HCT116 (cell line): ENCODE results near the gene IL11RA. TPM values are rescaled to one million over a fixed set of nuclear protein-coding genes. Genes with fewer than 3 reads are reported as not detected.

Experiments
- ATAC-seq: fragments of 200-7000 bp; cut with Tn5 transposase; 2 replicates; pipeline ENCODE4 v1.9.1; 2020; ENCODE audit warnings: mild to moderate bottlenecking, moderate library complexity
- BruUV-seq: library from RNA; stranded (reverse); fragments of 400-500 nt; replicated peaks from 2 replicates; lab custom pipeline; 2021; lab: Mats Ljungman, UMichigan
- CTCF ChIA-PET: fragments of 300-600 bp; sonication (Branson Sonifier 250); formaldehyde crosslinking; loops from one replicate; lab custom pipeline; 2021; ENCODE audit warnings: antibody characterized with exemption; lab: Charles Lee
- POLR2A ChIA-PET: fragments of 300-600, 350-600 bp; sonication (Branson Sonifier 250); formaldehyde crosslinking; loops from one replicate; lab custom pipeline; 2021; ENCODE audit warnings: antibody characterized with exemption; lab: Charles Lee
- RAD21 ChIA-PET, 2 experiments: fragments of 300-600 bp; sonication (Branson Sonifier 250); formaldehyde crosslinking; loops; one replicate each; lab custom pipeline; 2023; ENCODE audit warnings: low total read pairs in 2 of 2; ENCODE audit not compliant: uncharacterized antibody in 2 of 2, unreplicated experiment in 2 of 2, low non-redundant PET in 1 of 2; lab: Charles Lee
- DNase-seq: peaks from one replicate; pipeline ENCODE4 v3.0.0-alpha.2; 2010; ENCODE audit warnings: low read depth, low spot score
- H2AFZ ChIP-seq: fragments of 200-600 bp; shearing (Covaris generic), sonication (generic); 2 replicates; pipeline ENCODE4 v1.6.1; 2017; ENCODE audit warnings: low read depth, mixed run types, mixed read lengths, antibody characterized with exemption, low read length; ENCODE audit not compliant: poor library complexity, severe bottlenecking
- H3K27ac ChIP-seq: 2 replicates; pipeline ENCODE4 v1.5.1; 2012; ENCODE audit warnings: low read depth, low read length
- H3K27me3 ChIP-seq: fragments of 200-600 bp; sonication (generic); 2 replicates; pipeline ENCODE4 v1.6.1; 2016; ENCODE audit warnings: mixed run types, low read length, mixed read lengths; ENCODE audit not compliant: insufficient read depth
- H3K36me3 ChIP-seq, 2 experiments: fragments of 200-500 bp in 1 of 2; fragments of 200-600 bp in 1 of 2; sonication (Bioruptor generic) in 1 of 2; sonication (generic) in 1 of 2; 2 replicates each; pipeline versions ENCODE4 v1.5.1 to v1.6.1; 2014 to 2016; ENCODE audit warnings: low read length in 2 of 2, inconsistent platforms in 1 of 2, mixed read lengths in 1 of 2, mixed run types in 1 of 2; ENCODE audit not compliant: insufficient read depth in 2 of 2, control insufficient read depth in 1 of 2
- H3K4me1 ChIP-seq, 2 experiments: fragments of 200-600 bp in 1 of 2; sonication (generic) in 1 of 2; 2 replicates each; pipeline versions ENCODE4 v1.5.1 to v1.6.1; 2012 to 2017; ENCODE audit warnings: low read length in 2 of 2, inconsistent platforms in 1 of 2, mild to moderate bottlenecking in 1 of 2, mixed read lengths in 1 of 2, mixed run types in 1 of 2, moderate library complexity in 1 of 2; ENCODE audit not compliant: insufficient read depth in 2 of 2, control insufficient read depth in 1 of 2
- H3K4me2 ChIP-seq: fragments of 200-600 bp; sonication (generic); 2 replicates; pipeline ENCODE4 v1.6.1; 2017; ENCODE audit warnings: mixed run types, low read length, mixed read lengths
- H3K4me3 ChIP-seq, 2 experiments: fragments of 200-600 bp in 1 of 2; sonication (generic) in 1 of 2; replicated peaks in 1 of 2; 2 replicates each; pipeline ENCODE4 v1.5.1; 2011 to 2016; ENCODE audit warnings: low read length in 2 of 2, control low read depth in 1 of 2, low read depth in 1 of 2, mild to moderate bottlenecking in 1 of 2, mixed read lengths in 1 of 2, mixed run types in 1 of 2
- H3K79me2 ChIP-seq: fragments of 200-600 bp; sonication (generic); 2 replicates; pipeline ENCODE4 v1.6.1; 2017; ENCODE audit warnings: mild to moderate bottlenecking, mixed run types, low read length, moderate library complexity, mixed read lengths; ENCODE audit not compliant: insufficient read depth
- H3K9ac ChIP-seq: fragments of 200-600 bp; sonication (generic); 2 replicates; pipeline ENCODE4 v1.6.1; 2016; ENCODE audit warnings: low read length, mixed read lengths
- H3K9me2 ChIP-seq: fragments of 200-600 bp; sonication (generic), shearing (Covaris generic); 2 replicates; pipeline ENCODE4 v1.6.1; 2017; ENCODE audit warnings: mixed run types, mild to moderate bottlenecking, moderate library complexity; ENCODE audit not compliant: insufficient read depth
- H3K9me3 ChIP-seq, 2 experiments: fragments of 200-500 bp in 1 of 2; fragments of 200-600 bp in 1 of 2; sonication (Bioruptor generic) in 1 of 2; sonication (generic) in 1 of 2; 2 replicates each; pipeline ENCODE4 v1.6.1; 2014 to 2017; ENCODE audit warnings: low read length in 2 of 2, mixed read lengths in 2 of 2, inconsistent platforms in 1 of 2, low read depth in 1 of 2, mild to moderate bottlenecking in 1 of 2, mixed run types in 1 of 2, moderate library complexity in 1 of 2; ENCODE audit not compliant: control insufficient read depth in 1 of 2, insufficient read depth in 1 of 2
- H4K20me1 ChIP-seq: fragments of 200-600 bp; sonication (generic), shearing (Covaris generic); 2 replicates; pipeline ENCODE4 v1.6.1; 2017; ENCODE audit warnings: mixed run types, mild to moderate bottlenecking, moderate library complexity; ENCODE audit not compliant: insufficient read depth
- ATF3 ChIP-seq: IDR thresholded peaks from 2 replicates; pipeline ENCODE4 v1.6.1; 2012
- CBX3 ChIP-seq: IDR thresholded peaks from 2 replicates; pipeline ENCODE4 v1.6.1; 2012; ENCODE audit warnings: low read depth
- CEBPB ChIP-seq: IDR thresholded peaks from 2 replicates; pipeline ENCODE4 v1.6.1; 2012; ENCODE audit warnings: low read depth
- EGR1 ChIP-seq: IDR thresholded peaks from 2 replicates; pipeline ENCODE4 v1.6.1; 2012; ENCODE audit warnings: low read depth
- ELF1 ChIP-seq: IDR thresholded peaks from 2 replicates; pipeline ENCODE4 v1.6.1; 2012; ENCODE audit warnings: low read depth, borderline replicate concordance
- FOSL1 ChIP-seq: IDR thresholded peaks from 2 replicates; pipeline ENCODE4 v1.6.1; 2012; ENCODE audit warnings: low read depth
- JUND ChIP-seq: IDR thresholded peaks from 2 replicates; pipeline ENCODE4 v1.6.1; 2012
- POLR2A ChIP-seq: IDR thresholded peaks from 2 replicates; pipeline ENCODE4 v1.7.0; 2011; ENCODE audit warnings: borderline replicate concordance; ENCODE audit not compliant: insufficient read depth, insufficient read length; ENCODE audit errors: extremely low read depth
- POLR2AphosphoS5 ChIP-seq: IDR thresholded peaks from 2 replicates; pipeline ENCODE4 v1.6.1; 2011; ENCODE audit warnings: mild to moderate bottlenecking, low read depth, low read length, moderate library complexity
- SIN3A ChIP-seq: IDR thresholded peaks from 2 replicates; pipeline ENCODE4 v1.6.1; 2012; ENCODE audit warnings: low read depth
- SP1 ChIP-seq: IDR thresholded peaks from 2 replicates; pipeline ENCODE4 v1.6.1; 2012; ENCODE audit warnings: low read depth
- SRF ChIP-seq: IDR thresholded peaks from 2 replicates; pipeline ENCODE4 v1.6.1; 2012; ENCODE audit warnings: low read depth
- TCF7L2 ChIP-seq: IDR thresholded peaks from 2 replicates; pipeline ENCODE4 v1.7.0; 2011; ENCODE audit warnings: borderline replicate concordance, inconsistent platforms; ENCODE audit not compliant: insufficient read depth, insufficient read length; ENCODE audit errors: extremely low read depth
- YY1 ChIP-seq: IDR thresholded peaks from 2 replicates; pipeline ENCODE4 v1.6.1; 2011; ENCODE audit warnings: low read length, low read depth, moderate library complexity, mild to moderate bottlenecking; ENCODE audit not compliant: insufficient replicate concordance; ENCODE audit errors: extremely low read depth
- ZBTB33 ChIP-seq: IDR thresholded peaks from 2 replicates; pipeline ENCODE4 v1.6.1; 2011; ENCODE audit warnings: mild to moderate bottlenecking, low read length, moderate library complexity; ENCODE audit not compliant: insufficient replicate concordance; ENCODE audit errors: extremely low read depth
- ZFX ChIP-seq: fragments of 450-650 bp; IDR thresholded peaks from 2 replicates; pipeline ENCODE4 v1.6.1; 2017
- ZNF274 ChIP-seq: fragments of 200-500 bp; sonication (Bioruptor generic); IDR thresholded peaks from 2 replicates; pipeline ENCODE4 v1.6.1; 2014; ENCODE audit warnings: mild to moderate bottlenecking, low read depth, low read length, inconsistent platforms
- intact Hi-C: fragments of 100-400 bp; cut with micrococcal nuclease; formaldehyde crosslinking; loops from 2 replicates; pipeline ENCODE4 v1.10.0; 2022
- total RNA-seq: library from RNA; stranded (reverse); gene quantifications from one replicate; pipeline ENCODE4 v1.2.1, GENCODE V29; 2021; ENCODE audit not compliant: unreplicated experiment
- TF ChIP-seq, protein P1 (sequence below), 3 experiments: fragments of 200-600 bp in 1 of 3; sonication (generic) in 1 of 3; IDR thresholded peaks in 2 of 3; conservative IDR thresholded peaks in 1 of 3; 2 replicates each; pipeline ENCODE4 v1.5.1; 2012 to 2017; ENCODE audit warnings: low read depth in 2 of 3, low read length in 2 of 3, antibody characterized with exemption in 1 of 3, borderline replicate concordance in 1 of 3, control low read depth in 1 of 3, mild to moderate bottlenecking in 1 of 3, mixed read lengths in 1 of 3, mixed run types in 1 of 3, moderate library complexity in 1 of 3; ENCODE audit not compliant: insufficient read depth in 1 of 3
- TF ChIP-seq, protein P2 (sequence below): IDR thresholded peaks from 2 replicates; pipeline ENCODE4 v1.6.1; 2012; ENCODE audit warnings: low read depth

IL11RA gene
- total RNA-seq, 1 experiment from 2014 or later = 10.6 TPM

- intact Hi-C loops = no loop called here
- CTCF ChIA-PET = interaction anchor here (1.9 kb wide), 1 partner anchor 9 kb away, joined by 8 read pairs; no protein-coding TSS in a partner anchor
- no peaks in the 10 kb centered on the region for H4K20me1 ChIP-seq
- no peak for ATAC-seq
- BruUV-seq = no TSS peak
- no peak overlapping the region for H3K4me2 ChIP-seq
- no peak overlapping the region for H3K27ac ChIP-seq
- H3K4me1 ChIP-seq = no peaks in the 10 kb centered on the region
- no peaks in the 10 kb centered on the region for H3K9me3 ChIP-seq
- H2AFZ ChIP-seq = no peak overlapping the region
- H3K36me3 ChIP-seq = no peaks in the 10 kb centered on the region
- POLR2A ChIA-PET = no interaction called here
- H3K9me2 ChIP-seq = no peaks in the 10 kb centered on the region
- no peak for TF ChIP-seq ZFX
- no peak for TF ChIP-seq FOSL1
- TF ChIP-seq ATF3 = no peak
- TF ChIP-seq, protein P1, sequence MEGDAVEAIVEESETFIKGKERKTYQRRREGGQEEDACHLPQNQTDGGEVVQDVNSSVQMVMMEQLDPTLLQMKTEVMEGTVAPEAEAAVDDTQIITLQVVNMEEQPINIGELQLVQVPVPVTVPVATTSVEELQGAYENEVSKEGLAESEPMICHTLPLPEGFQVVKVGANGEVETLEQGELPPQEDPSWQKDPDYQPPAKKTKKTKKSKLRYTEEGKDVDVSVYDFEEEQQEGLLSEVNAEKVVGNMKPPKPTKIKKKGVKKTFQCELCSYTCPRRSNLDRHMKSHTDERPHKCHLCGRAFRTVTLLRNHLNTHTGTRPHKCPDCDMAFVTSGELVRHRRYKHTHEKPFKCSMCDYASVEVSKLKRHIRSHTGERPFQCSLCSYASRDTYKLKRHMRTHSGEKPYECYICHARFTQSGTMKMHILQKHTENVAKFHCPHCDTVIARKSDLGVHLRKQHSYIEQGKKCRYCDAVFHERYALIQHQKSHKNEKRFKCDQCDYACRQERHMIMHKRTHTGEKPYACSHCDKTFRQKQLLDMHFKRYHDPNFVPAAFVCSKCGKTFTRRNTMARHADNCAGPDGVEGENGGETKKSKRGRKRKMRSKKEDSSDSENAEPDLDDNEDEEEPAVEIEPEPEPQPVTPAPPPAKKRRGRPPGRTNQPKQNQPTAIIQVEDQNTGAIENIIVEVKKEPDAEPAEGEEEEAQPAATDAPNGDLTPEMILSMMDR (IDR thresholded peaks at IDR 0.05 in 2 of 3, conservative IDR thresholded peaks at IDR 0.05 in 1 of 3; ENCODE audit: borderline replicate concordance in 1 of 3, insufficient read depth in 1 of 3, low read depth in 2 of 3, low read length in 2 of 3) = no peak
- TF ChIP-seq POLR2A = no peak
- no peak for TF ChIP-seq POLR2AphosphoS5
- no peak for TF ChIP-seq EGR1
- TF ChIP-seq ELF1 = no peak
- no peak for TF ChIP-seq CEBPB
- no peak for TF ChIP-seq JUND
- TF ChIP-seq ZNF274 = no peak
- no peak for TF ChIP-seq YY1
- no peak for TF ChIP-seq SIN3A
- no peak for TF ChIP-seq TCF7L2
- TF ChIP-seq CBX3 = no peak
- TF ChIP-seq, protein P2, sequence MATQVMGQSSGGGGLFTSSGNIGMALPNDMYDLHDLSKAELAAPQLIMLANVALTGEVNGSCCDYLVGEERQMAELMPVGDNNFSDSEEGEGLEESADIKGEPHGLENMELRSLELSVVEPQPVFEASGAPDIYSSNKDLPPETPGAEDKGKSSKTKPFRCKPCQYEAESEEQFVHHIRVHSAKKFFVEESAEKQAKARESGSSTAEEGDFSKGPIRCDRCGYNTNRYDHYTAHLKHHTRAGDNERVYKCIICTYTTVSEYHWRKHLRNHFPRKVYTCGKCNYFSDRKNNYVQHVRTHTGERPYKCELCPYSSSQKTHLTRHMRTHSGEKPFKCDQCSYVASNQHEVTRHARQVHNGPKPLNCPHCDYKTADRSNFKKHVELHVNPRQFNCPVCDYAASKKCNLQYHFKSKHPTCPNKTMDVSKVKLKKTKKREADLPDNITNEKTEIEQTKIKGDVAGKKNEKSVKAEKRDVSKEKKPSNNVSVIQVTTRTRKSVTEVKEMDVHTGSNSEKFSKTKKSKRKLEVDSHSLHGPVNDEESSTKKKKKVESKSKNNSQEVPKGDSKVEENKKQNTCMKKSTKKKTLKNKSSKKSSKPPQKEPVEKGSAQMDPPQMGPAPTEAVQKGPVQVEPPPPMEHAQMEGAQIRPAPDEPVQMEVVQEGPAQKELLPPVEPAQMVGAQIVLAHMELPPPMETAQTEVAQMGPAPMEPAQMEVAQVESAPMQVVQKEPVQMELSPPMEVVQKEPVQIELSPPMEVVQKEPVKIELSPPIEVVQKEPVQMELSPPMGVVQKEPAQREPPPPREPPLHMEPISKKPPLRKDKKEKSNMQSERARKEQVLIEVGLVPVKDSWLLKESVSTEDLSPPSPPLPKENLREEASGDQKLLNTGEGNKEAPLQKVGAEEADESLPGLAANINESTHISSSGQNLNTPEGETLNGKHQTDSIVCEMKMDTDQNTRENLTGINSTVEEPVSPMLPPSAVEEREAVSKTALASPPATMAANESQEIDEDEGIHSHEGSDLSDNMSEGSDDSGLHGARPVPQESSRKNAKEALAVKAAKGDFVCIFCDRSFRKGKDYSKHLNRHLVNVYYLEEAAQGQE = no peak
- TF ChIP-seq SP1 = no peak
- no peak for TF ChIP-seq ZBTB33
- TF ChIP-seq SRF = no peak
- no peak for DNase-seq
- H3K27me3 ChIP-seq = no peaks in the 10 kb centered on the region
- no peaks in the 10 kb centered on the region for H3K79me2 ChIP-seq
- RAD21 ChIA-PET = no interaction called here
- no peak overlapping the region for H3K4me3 ChIP-seq
- no peak overlapping the region for H3K9ac ChIP-seq
Observed at GRCh38 chr9:34693560-34693959, 41.6 kb downstream of the IL11RA start.
